HG02759 (cell line): ENCODE data around the gene AWAT2.

ENCODE experiments used
- ATAC-seq: cut with Tn5 transposase; IDR thresholded peaks from one replicate; pipeline ENCODE4 v1.9.1; 2021; ENCODE audit warnings: mild to moderate bottlenecking, moderate library complexity; ENCODE audit not compliant: unreplicated experiment

AWAT2 gene

GRCh38 chrX:70042399-70043371 is 7.1 kb downstream of the AWAT2 start:
- no peak for ATAC-seq

- no peak for ATAC-seq
Measured at GRCh38 chrX:70041993-70042392, 7.7 kb downstream of the AWAT2 start.

- ATAC-seq: no peak
Measured at GRCh38 chrX:70039758-70040157, 10.0 kb downstream of the AWAT2 start.

- no peak for ATAC-seq
Measured at GRCh38 chrX:70038951-70039350, 10.8 kb downstream of the AWAT2 start.

GRCh38 chrX:70038515-70038914 is 11.2 kb downstream of the AWAT2 start:
- no peak for ATAC-seq

GRCh38 chrX:70034646-70035045 is 15.1 kb downstream of the AWAT2 start:
- ATAC-seq: no peak

GRCh38 chrX:70033348-70034051 is 16.2 kb downstream of the AWAT2 start:
- peak; percentile 84 for ATAC-seq

GRCh38 chrX:70032792-70033191 is 16.9 kb downstream of the AWAT2 start:
- no peak for ATAC-seq

GRCh38 chrX:70030301-70030767 is 19.4 kb downstream of the AWAT2 start:
- ATAC-seq: peak; percentile 79

GRCh38 chrX:70029863-70030262 is 19.9 kb downstream of the AWAT2 start:
- ATAC-seq: no peak

GRCh38 chrX:70026851-70027200 is 22.9 kb downstream of the AWAT2 start:
- ATAC-seq: no peak

- ATAC-seq: no peak
Measured at GRCh38 chrX:70026112-70026850, 23.5 kb downstream of the AWAT2 start.

- no peak for ATAC-seq
Measured at GRCh38 chrX:70025464-70025863, 24.3 kb downstream of the AWAT2 start.

GRCh38 chrX:70022616-70023015 is 27.1 kb downstream of the AWAT2 start:
- ATAC-seq: no peak

GRCh38 chrX:70016513-70016912 is 33.2 kb downstream of the AWAT2 start:
- ATAC-seq: no peak

GRCh38 chrX:70013466-70014381 is 36.0 kb downstream of the AWAT2 start:
- ATAC-seq: no peak

- no peak for ATAC-seq
Measured at GRCh38 chrX:70012756-70013155, 37.0 kb downstream of the AWAT2 start.

GRCh38 chrX:70009970-70010369 is 39.8 kb downstream of the AWAT2 start:
- ATAC-seq: no peak

GRCh38 chrX:70009049-70009448 is 40.7 kb downstream of the AWAT2 start:
- no peak for ATAC-seq

- ATAC-seq: no peak
Measured at GRCh38 chrX:70007946-70008345, 41.8 kb downstream of the AWAT2 start.
